Liver (tissue), 9 donors: ENCODE data around the gene LCA5L. TPM values are rescaled to one million over a fixed set of nuclear protein-coding genes. Genes with fewer than 3 reads are reported as not detected.

Experiments used
- DNase-seq: peaks from one replicate; pipeline ENCODE4 v3.0.0-alpha.2; 2017; ENCODE audit warnings: low spot score
- H3K27ac ChIP-seq, 2 donors: one replicate each; pipeline ENCODE4 v1.7.0; 2013; ENCODE audit warnings: inconsistent platforms in 2 of 2, low read length in 2 of 2, control low read depth in 1 of 2, low read depth in 1 of 2, mild to moderate bottlenecking in 1 of 2
- H3K27me3 ChIP-seq, 4 donors: one replicate each; pipeline versions ENCODE4 v1.6.1 to v1.7.0; 2013; ENCODE audit warnings: low read length in 3 of 4, inconsistent platforms in 1 of 4, mild to moderate bottlenecking in 1 of 4, moderate library complexity in 1 of 4; ENCODE audit not compliant: control insufficient read depth in 4 of 4, insufficient read depth in 4 of 4
- H3K36me3 ChIP-seq, 4 donors: one replicate each; pipeline versions ENCODE4 v1.6.1 to v1.7.0; 2013; ENCODE audit warnings: low read length in 3 of 4, mild to moderate bottlenecking in 3 of 4, low read depth in 1 of 4, moderate library complexity in 1 of 4; ENCODE audit not compliant: control insufficient read depth in 4 of 4, insufficient read depth in 3 of 4
- H3K4me1 ChIP-seq, 4 donors: one replicate each; pipeline versions ENCODE4 v1.6.1 to v1.7.0; 2013; ENCODE audit warnings: low read length in 3 of 4, mild to moderate bottlenecking in 3 of 4, moderate library complexity in 1 of 4; ENCODE audit not compliant: control insufficient read depth in 4 of 4, insufficient read depth in 4 of 4
- H3K4me3 ChIP-seq, 3 donors: one replicate each; pipeline versions ENCODE4 v1.6.1 to v1.7.0; 2013; ENCODE audit warnings: low read length in 3 of 3, control low read depth in 1 of 3, low read depth in 1 of 3, mild to moderate bottlenecking in 1 of 3
- H3K9ac ChIP-seq, 2 donors: one replicate each; pipeline ENCODE4 v1.7.0; 2013; ENCODE audit warnings: low read length in 2 of 2, mild to moderate bottlenecking in 2 of 2, moderate library complexity in 2 of 2, control low read depth in 1 of 2, low read depth in 1 of 2
- H3K9me3 ChIP-seq, 4 donors: one replicate each; pipeline versions ENCODE4 v1.6.1 to v1.7.0; 2013; ENCODE audit warnings: low read length in 3 of 4; ENCODE audit not compliant: control insufficient read depth in 4 of 4
- CTCF ChIP-seq: fragments of 150-350 bp; IDR thresholded peaks from 2 replicates; pipeline ENCODE4 v1.5.1; 2017; ENCODE audit warnings: improper control_type of control experiment, low read depth, low read length; ENCODE audit not compliant: missing input control
- EGR1 ChIP-seq, 2 donors: IDR thresholded peaks; 2 replicates each; pipeline ENCODE4 v1.6.1; 2016 to 2018; ENCODE audit warnings: antibody characterized with exemption in 2 of 2, low read depth in 2 of 2
- FOXA1 ChIP-seq: IDR thresholded peaks from 2 replicates; pipeline ENCODE4 v1.6.1; 2016; ENCODE audit warnings: antibody characterized with exemption
- FOXA2 ChIP-seq: IDR thresholded peaks from 2 replicates; pipeline ENCODE4 v1.6.1; 2016; ENCODE audit warnings: antibody characterized with exemption
- GABPA ChIP-seq, 2 donors: IDR thresholded peaks in 1 of 2; conservative IDR thresholded peaks in 1 of 2; 2 replicates each; pipeline ENCODE4 v1.6.1; 2016; ENCODE audit warnings: antibody characterized with exemption in 2 of 2, mild to moderate bottlenecking in 1 of 2, moderate library complexity in 1 of 2
- HNF4A ChIP-seq, 2 donors: conservative IDR thresholded peaks; 2 replicates each; pipeline ENCODE4 v1.6.1; 2016; ENCODE audit warnings: antibody characterized with exemption in 2 of 2, mild to moderate bottlenecking in 2 of 2
- HNF4G ChIP-seq: IDR thresholded peaks from 2 replicates; pipeline ENCODE4 v1.6.1; 2016; ENCODE audit warnings: antibody characterized with exemption
- JUND ChIP-seq, 2 donors: IDR thresholded peaks; 2 replicates each; pipeline ENCODE4 v1.6.1; 2016; ENCODE audit warnings: antibody characterized with exemption in 2 of 2
- NR2F2 ChIP-seq: IDR thresholded peaks from 2 replicates; pipeline ENCODE4 v1.6.1; 2016; ENCODE audit warnings: antibody characterized with exemption
- RAD21 ChIP-seq, 2 donors: IDR thresholded peaks; 2 replicates each; pipeline ENCODE4 v1.6.1; 2016; ENCODE audit warnings: antibody characterized with exemption in 2 of 2, mild to moderate bottlenecking in 2 of 2
- RXRA ChIP-seq, 2 donors: IDR thresholded peaks; 2 replicates each; pipeline ENCODE4 v1.6.1; 2017 to 2018; ENCODE audit warnings: antibody characterized with exemption in 2 of 2, mild to moderate bottlenecking in 1 of 2
- SP1 ChIP-seq: IDR thresholded peaks from 2 replicates; pipeline ENCODE4 v1.6.1; 2018; ENCODE audit warnings: antibody characterized with exemption, mild to moderate bottlenecking
- TAF1 ChIP-seq: conservative IDR thresholded peaks from 2 replicates; pipeline ENCODE4 v1.6.1; 2016; ENCODE audit warnings: antibody characterized with exemption, mild to moderate bottlenecking
- YY1 ChIP-seq: IDR thresholded peaks from 2 replicates; pipeline ENCODE4 v1.6.1; 2016; ENCODE audit warnings: antibody characterized with exemption, mild to moderate bottlenecking
- ZBTB33 ChIP-seq: IDR thresholded peaks from 2 replicates; pipeline ENCODE4 v1.6.1; 2016; ENCODE audit warnings: antibody characterized with exemption
- WGBS: extraction: QIAGEN DNeasy Blood & Tissue Kit; methylation state at CpG from one replicate; pipeline ENCODE4 v1.1.7; 2013; 5-methylcytosine and 5-hydroxymethylcytosine counted together
- polyA plus RNA-seq, 2 donors: library from polyadenylated mRNA; stranded (reverse) in 1 of 2; unstranded in 1 of 2; fragments of 200-250 nt in 1 of 2; fragments of >200 nt in 1 of 2; fragmentation: Nextera tagmentation in 1 of 2; extraction: Ambion mirVana in 1 of 2; gene quantifications; one replicate each; pipeline versions ENCODE4 v1.2.1 to v1.2.3, GENCODE V29; 2013 to 2015
- total RNA-seq, 2 donors: library from RNA; depleted of rRNA; stranded (reverse); fragments of >200 nt; gene quantifications; one replicate each; pipeline ENCODE4 v1.2.3, GENCODE V29; 2014
- TF ChIP-seq, protein P1 (sequence below): IDR thresholded peaks from 2 replicates; pipeline ENCODE4 v1.6.1; 2016; ENCODE audit warnings: antibody characterized with exemption
- TF ChIP-seq, protein P2 (sequence below): IDR thresholded peaks from 2 replicates; pipeline ENCODE4 v1.6.1; 2016; ENCODE audit warnings: antibody characterized with exemption
- TF ChIP-seq, protein P3 (sequence below): IDR thresholded peaks from 2 replicates; pipeline ENCODE4 v1.6.1; 2016; ENCODE audit warnings: antibody characterized with exemption, mild to moderate bottlenecking
- donor health status: healthy.
- donor health status: healthy.
- donor health status: healthy.
- donor health status: healthy.
- donor health status: healthy.

Gene LCA5L
- total and polyA plus RNA-seq, 4 donors: 0.19 to 1.6 (median 0.99) TPM

- 87% methylated on average over 6 of the region's 6 CpGs for WGBS
- Histone ChIP-seq H3K9me3 (no peaks in the 10 kb centered on the region), H3K27ac (no peak overlapping the region), H3K4me3 (no peak overlapping the region), H3K4me1 (no peaks in the 10 kb centered on the region), H3K9ac (no peak overlapping the region), H3K36me3 (no peaks in the 10 kb centered on the region), H3K27me3 (no peaks in the 10 kb centered on the region)
- TF ChIP-seq JUND (IDR thresholded peaks at IDR 0.05): no peak
- TF ChIP-seq HNF4A (conservative IDR thresholded peaks at IDR 0.05): no peak
- TF ChIP-seq, protein P1, sequence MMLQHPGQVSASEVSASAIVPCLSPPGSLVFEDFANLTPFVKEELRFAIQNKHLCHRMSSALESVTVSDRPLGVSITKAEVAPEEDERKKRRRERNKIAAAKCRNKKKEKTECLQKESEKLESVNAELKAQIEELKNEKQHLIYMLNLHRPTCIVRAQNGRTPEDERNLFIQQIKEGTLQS: no peak
- no peak for TF ChIP-seq TAF1
- TF ChIP-seq GABPA (IDR thresholded peaks at IDR 0.05 in 1 of 2, conservative IDR thresholded peaks at IDR 0.05 in 1 of 2): no peak
- TF ChIP-seq FOXA2: no peak
- no peak for TF ChIP-seq RAD21 (IDR thresholded peaks at IDR 0.05)
- TF ChIP-seq, protein P2, sequence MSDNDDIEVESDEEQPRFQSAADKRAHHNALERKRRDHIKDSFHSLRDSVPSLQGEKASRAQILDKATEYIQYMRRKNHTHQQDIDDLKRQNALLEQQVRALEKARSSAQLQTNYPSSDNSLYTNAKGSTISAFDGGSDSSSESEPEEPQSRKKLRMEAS: no peak
- TF ChIP-seq, protein P3, sequence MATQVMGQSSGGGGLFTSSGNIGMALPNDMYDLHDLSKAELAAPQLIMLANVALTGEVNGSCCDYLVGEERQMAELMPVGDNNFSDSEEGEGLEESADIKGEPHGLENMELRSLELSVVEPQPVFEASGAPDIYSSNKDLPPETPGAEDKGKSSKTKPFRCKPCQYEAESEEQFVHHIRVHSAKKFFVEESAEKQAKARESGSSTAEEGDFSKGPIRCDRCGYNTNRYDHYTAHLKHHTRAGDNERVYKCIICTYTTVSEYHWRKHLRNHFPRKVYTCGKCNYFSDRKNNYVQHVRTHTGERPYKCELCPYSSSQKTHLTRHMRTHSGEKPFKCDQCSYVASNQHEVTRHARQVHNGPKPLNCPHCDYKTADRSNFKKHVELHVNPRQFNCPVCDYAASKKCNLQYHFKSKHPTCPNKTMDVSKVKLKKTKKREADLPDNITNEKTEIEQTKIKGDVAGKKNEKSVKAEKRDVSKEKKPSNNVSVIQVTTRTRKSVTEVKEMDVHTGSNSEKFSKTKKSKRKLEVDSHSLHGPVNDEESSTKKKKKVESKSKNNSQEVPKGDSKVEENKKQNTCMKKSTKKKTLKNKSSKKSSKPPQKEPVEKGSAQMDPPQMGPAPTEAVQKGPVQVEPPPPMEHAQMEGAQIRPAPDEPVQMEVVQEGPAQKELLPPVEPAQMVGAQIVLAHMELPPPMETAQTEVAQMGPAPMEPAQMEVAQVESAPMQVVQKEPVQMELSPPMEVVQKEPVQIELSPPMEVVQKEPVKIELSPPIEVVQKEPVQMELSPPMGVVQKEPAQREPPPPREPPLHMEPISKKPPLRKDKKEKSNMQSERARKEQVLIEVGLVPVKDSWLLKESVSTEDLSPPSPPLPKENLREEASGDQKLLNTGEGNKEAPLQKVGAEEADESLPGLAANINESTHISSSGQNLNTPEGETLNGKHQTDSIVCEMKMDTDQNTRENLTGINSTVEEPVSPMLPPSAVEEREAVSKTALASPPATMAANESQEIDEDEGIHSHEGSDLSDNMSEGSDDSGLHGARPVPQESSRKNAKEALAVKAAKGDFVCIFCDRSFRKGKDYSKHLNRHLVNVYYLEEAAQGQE: no peak
- TF ChIP-seq HNF4G: no peak
- no peak for DNase-seq
These were observed 81.7 kb downstream of the LCA5L start for GRCh38 chr21:39363607-39364555.

- no peak overlapping the region for H3K27ac ChIP-seq
- 91% methylated on average over 3 of the region's 3 CpGs for WGBS
- TF ChIP-seq GABPA (IDR thresholded peaks at IDR 0.05 in 1 of 2, conservative IDR thresholded peaks at IDR 0.05 in 1 of 2) (no peak), HNF4A (conservative IDR thresholded peaks at IDR 0.05) (no peak), FOXA1 (no peak), HNF4G (no peak), YY1 (no peak), SP1 (no peak), NR2F2 (no peak), RAD21 (IDR thresholded peaks at IDR 0.05) (no peak), JUND (IDR thresholded peaks at IDR 0.05) (no peak), TAF1 (no peak), ZBTB33 (no peak), EGR1 (IDR thresholded peaks at IDR 0.05; ENCODE audit: low read depth in 2 of 2) (no peak), CTCF (no peak), FOXA2 (no peak), RXRA (IDR thresholded peaks at IDR 0.05) (no peak)
- TF ChIP-seq, protein P1: no peak
- TF ChIP-seq, protein P2: no peak
- H3K9ac ChIP-seq: no peak overlapping the region
- no peaks in the 10 kb centered on the region for H3K9me3 ChIP-seq
- H3K4me3 ChIP-seq: no peak overlapping the region
- no peaks in the 10 kb centered on the region for H3K36me3 ChIP-seq
- H3K27me3 ChIP-seq: no peaks in the 10 kb centered on the region
- H3K4me1 ChIP-seq: no peaks in the 10 kb centered on the region
- DNase-seq: no peak
These were observed 82.8 kb downstream of the LCA5L start for GRCh38 chr21:39362733-39363132.
